Umbilical cord (tissue), 2 donors: ENCODE data around the gene COL24A1. TPM values are rescaled to one million over a fixed set of nuclear protein-coding genes. Genes with fewer than 3 reads are reported as not detected.
"Not testable (repeated sequence)": the region's sequence is repeated elsewhere in the genome, so short reads cannot be mapped to it uniquely, and the experiment has no call there.

Source experiments
- DNase-seq: peaks from one replicate; pipeline ENCODE4 v3.0.0-alpha.2; 2015; ENCODE audit warnings: low spot score
- total RNA-seq: library from RNA; depleted of rRNA; stranded (reverse); fragments of >200 nt; gene quantifications from one replicate; pipeline ENCODE4 v1.2.3, GENCODE V29; 2014; ENCODE audit warnings: low replicate concordance; ENCODE audit not compliant: insufficient read depth

Gene COL24A1
- total RNA-seq, 1 donor from 2014 or later, result 7.5 TPM

DNA sequence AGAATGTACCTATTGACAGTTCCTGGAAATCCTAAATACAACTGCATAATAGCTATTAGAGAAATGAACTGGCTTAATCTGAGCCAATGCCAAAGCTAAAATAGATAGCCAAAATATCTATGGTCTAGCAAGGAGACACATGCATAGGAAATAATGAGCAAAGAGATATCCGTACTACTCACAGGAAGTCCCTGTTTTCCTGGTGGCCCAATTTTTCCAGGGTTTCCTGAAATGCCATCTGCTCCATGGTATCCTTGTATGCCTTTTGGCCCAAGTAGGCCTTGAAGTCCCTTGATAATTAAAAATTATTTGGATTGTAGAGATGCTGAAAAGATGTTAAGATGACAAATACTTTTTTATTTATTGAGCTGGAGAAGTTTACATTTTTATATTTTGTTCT lies 340.0 kb downstream of the COL24A1 start:
- DNase-seq, result no peak

DNA sequence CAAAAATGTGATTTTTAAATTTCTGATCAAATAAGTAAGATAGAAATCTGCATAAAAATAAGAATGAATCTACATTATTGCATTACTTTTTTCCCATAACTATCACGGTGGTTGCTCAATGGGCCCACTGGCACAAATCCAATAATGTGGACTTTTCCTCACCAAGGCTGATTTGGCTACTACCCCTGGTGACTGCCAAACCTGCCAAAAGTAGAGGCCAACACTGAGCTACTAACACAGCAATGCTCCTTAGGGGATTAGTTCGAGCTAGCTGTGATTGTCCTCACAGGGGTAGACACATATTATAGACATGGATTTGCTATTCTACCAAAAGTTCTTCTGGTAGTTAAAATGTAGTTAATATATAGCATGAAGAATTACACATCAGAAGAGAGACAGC lies 340.7 kb downstream of the COL24A1 start:
- no peak for DNase-seq

DNA sequence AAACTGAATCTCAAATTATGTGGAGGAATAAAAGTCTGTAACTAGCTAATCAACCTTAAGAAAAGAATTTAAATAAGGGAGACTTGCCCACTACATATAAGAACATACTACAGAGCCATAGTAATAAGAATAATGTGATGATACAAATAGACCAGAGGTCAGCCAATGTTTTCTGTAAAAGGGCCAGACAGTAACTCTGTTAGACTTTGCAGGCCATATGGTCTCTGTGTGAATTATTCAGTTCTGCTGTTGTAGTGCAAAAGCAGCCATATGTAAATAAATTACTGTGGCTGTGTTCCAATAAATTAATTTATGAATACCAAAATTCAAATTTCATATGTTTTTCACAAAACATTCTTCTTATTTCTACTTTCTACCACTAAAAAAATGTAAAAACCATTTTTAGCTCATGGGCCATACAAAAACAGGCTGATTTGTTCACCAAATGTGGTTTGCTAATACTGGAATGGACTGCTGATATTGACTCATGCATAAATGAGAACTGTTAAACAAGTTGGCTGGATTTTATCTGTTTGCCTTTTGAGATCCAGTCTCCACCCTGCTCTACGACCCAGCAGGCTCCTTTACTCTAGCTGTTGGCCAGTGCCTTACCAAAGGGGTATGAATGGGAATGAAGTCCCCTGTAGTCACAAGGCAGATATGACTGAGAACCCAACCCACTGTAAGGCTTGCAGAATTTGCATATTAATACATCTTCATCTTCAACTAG lies 350.2 kb downstream of the COL24A1 start:
- no peak for DNase-seq

DNA sequence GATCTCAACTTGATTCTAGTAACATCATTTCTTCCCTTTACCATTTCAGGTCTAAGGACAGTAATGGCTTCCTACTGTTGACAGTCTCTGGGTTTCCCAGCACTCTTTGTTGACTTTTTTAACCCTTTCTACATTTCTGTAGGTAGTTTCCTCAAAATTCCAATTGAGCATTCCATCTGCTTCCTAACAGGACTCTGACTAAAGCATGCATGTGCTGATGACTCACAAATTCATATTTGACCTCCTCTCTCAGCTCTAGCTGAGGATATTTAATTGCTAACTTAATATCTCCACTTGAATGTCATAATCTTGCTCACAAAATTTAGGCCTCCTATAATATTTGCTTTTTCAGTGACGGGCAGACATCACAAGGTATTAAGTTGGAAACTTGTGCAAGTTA lies 355.1 kb downstream of the COL24A1 start:
- no peak for DNase-seq

DNA sequence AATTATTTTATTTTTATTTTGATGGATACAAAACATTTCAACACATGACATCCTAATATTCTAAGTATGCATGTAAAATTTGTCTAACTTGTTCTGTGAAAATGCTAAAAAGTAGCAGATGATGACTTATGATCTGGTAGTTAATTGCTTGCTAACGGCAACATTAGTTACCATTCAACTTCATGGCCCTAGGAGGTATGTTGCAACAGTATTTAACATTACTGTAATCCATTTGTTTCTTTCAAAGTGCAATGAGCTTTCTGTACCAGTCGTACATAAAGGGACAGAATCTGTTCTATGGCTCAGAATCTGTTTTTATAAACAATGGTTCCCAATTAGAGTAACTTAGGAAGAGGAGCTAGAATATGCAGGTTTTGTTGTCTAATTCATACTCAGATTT lies 356.8 kb downstream of the COL24A1 start:
- no peak for DNase-seq

DNA sequence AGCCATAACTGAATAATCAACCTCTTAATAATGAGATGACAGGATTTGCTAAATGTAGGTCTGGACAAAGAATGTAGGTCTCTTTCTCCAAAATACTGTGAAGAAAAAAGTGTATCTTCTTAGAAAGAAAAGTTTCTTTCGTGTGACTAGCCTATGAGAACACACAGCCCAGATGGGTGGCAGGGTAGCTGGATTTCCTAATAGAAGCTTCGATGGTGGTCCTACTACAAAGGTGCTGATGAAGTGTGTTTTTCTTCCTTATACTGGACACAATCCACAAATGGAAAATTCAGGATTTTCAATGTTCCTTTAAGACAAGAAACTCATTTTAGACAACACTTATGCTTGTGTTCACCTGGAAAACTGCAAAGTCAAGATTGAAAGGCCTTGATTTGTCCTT lies 358.2 kb downstream of the COL24A1 start:
- DNase-seq, result no peak

DNA sequence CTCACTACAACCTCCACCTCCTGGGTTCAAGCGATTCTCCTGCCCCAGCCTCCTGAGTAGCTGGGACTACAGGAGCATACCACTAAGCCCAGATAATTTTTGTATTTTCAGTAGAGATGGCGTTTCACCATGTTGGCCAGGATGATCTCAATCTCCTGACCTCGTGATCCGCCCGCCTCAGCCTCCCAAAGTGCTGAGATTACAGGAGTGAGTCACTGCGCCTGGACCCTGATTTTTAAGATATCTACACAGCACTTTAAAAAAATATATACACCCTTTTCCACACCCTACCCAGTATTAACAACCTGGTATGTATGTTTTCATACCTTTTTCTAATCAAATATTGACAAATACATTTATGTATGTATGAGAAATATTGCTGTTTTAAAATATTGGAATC lies 379.6 kb downstream of the COL24A1 start:
- DNase-seq, result not testable (repeated sequence)

DNA sequence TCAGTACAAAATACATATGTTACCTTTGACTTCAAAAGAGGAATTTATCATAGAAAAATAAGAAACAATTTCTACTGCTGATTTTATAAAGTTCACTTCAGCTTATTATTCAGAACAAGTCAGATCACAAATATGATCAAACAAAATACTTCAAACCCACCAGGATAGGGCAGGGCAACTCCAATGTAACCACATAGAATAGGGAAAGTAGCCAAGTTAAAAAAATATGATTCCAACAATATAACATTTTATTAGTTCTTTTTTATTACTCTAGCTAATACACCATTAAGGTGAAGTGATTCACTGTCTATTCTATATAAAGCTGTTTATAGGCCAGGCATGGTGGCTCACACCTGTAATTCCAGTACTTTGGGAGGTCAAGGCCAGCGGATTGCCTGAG lies 393.8 kb downstream of the COL24A1 start:
- no peak for DNase-seq

DNA sequence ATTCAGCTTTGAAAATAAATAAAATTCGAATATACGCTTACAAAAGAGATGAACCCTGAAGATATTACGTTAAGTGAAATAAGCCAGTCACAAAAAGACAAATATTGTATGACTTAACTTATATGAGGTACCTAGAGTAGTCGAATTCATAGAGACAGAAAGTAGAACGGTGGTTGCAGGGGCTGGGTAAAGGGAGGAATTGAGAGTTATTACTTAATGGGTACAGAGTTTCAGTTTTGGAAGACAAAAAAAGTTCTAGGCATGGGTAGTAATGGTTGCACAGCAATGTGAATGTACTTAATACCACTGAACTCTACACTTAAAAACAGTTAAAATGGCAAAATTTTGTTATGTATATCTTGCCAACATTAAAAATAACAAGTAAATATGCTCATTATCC lies 399.7 kb downstream of the COL24A1 start:
- no peak for DNase-seq

DNA sequence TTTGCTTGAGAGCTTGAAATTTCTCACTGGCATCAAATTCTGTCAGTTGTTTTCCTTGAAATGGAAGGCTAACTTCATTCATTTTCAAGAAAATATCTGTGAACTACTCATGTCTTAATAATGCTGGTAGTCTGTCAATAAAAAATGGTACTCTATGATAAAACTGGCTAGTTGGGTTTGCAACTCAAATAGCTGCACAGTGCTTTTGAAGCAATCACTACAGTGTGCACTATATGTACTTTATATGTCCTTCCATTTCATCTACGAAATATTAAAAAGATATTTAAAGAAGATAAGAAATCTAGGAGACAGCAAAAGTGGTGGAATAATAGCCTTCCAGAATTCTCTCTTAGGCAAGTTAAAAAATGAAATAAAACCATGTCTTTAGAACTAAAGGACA lies 408.5 kb downstream of the COL24A1 start:
- no peak for DNase-seq

DNA sequence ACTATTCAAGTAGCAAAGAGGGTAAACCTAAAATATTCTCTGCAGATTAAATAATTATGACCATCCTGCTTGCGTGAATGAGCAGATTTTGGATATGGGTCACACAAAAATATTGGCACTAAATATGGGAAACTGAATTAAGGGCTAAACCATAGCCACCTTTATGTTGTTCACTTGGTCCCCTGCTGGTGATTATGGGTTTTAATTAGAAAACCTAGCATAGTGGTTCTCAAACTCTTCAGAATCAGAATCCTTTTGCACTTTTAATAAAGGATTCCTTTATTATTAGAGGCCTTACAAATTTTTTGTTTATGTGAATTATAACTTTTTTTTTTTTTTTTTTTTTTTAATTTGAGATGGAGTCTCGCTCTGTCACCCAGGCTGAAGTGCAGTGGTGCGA lies 409.8 kb downstream of the COL24A1 start:
- DNase-seq, result no peak

DNA sequence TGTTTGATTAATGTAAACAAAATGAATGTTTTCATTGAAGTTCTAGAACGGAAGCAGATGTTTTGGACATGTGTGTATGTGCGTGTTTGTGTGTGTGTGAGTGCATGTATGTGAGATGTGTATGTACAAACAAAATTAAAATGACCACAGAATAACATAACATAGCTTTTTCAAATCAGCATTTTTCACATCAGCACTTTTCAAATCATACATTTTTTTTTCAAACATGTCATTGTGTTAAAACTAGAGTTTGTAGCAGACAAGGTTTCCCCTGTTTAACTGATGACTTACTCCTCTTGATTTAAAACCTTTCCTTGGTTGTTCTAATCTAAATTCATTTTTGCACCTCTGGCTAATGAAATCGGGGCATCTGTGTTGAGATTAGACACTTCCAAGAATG lies 412.8 kb downstream of the COL24A1 start:
- DNase-seq, result no peak

DNA sequence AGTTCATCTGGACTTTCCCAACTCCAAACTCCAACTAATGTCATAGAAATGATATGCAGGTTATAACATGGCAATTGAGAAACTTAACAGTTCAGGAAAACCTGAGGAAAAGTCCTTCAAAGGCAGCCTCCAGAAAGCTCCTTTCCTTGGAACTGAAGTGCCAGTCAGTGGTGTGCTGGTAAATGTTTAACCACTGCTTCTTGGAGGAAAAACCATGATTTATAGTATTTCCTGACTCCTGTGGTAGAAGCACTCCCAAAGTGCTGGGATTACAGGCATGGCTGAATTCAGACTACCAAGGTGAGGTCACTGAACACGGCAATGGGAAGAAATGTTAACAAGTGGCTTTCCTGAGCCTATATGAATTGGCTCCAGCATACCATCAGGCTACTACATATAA lies 421.6 kb downstream of the COL24A1 start:
- no peak for DNase-seq

DNA sequence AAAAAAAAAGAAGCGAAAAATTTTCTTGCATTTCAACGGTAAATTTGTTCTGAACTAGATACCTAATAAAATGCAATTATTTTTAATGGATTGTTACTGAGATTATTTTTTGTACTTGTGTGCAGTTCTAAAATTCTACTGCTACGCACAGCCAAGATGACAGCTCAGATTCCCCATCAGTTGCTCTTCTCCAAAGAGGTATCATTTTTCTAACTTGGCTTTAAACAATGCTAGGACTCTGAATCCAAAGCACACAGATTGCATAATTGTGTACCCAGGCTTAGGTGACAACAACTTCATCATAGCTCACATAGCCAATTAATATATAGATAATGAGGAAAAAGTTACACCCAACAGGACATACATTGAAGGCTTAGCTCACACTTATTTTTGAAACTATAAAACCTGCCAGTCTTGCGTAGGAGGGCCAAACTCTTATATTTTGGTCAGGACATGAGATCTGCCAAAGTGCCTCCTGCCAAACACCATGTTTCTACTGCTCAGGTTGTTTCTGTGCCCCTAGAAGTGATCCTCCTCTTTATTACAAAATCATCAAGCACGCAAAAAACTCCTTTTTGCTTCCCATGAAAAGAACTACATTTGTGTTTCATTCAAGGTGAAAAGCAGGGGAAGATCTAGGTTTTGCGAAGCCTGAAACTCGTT lies 437.8 kb downstream of the COL24A1 start:
- DNase-seq, result no peak

DNA sequence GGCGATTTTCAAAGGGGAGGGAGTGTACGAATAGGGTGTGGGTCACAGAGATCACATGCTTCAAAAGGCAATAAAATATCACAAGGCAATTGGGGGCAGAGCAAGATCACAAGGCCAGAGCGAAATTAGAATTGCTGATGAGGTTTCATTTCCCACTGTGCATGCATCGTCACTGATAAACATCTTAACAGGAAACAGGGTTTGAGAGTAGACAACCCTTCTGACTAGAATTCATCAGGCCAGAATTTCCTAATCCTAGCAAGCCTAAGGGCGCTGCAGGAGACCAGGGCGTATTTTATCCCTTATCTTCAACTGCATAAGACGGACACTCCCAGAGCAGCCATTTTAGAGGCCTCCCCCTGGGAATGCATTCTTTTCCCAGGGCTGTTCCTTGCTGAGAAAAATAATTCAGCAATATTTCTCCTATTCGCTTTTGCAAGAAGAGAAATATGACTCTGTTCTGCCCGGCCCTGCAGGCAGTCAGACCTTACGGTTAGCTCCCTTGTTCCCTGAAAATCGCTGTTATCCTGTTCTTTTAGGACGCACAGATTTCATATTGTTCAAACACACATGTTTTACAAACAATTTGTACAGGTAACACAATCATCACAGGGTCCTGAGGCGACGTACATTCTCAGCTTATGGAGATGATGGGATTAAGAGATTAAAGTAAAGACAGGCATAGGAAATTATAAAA lies 442.0 kb downstream of the COL24A1 start:
- DNase-seq, result not testable (repeated sequence)

DNA sequence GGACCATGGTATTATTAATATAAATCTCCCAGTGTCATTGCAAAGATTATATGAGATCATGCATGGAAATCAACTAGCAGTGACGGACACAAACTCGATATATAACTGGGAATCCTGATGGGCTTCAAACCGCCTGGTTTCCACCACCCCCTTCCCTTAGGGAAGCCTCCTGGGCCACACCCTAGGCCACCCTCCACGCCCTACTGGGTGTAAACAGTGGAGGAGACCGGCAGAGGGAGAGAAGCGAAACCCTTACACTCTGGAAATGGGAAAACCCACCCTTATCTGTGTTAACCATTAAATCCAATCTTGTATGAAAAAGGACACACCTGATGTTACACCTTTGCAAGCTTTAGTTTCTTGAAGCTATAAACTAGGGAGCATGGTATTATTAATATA lies 447.7 kb downstream of the COL24A1 start:
- DNase-seq, result no peak

DNA sequence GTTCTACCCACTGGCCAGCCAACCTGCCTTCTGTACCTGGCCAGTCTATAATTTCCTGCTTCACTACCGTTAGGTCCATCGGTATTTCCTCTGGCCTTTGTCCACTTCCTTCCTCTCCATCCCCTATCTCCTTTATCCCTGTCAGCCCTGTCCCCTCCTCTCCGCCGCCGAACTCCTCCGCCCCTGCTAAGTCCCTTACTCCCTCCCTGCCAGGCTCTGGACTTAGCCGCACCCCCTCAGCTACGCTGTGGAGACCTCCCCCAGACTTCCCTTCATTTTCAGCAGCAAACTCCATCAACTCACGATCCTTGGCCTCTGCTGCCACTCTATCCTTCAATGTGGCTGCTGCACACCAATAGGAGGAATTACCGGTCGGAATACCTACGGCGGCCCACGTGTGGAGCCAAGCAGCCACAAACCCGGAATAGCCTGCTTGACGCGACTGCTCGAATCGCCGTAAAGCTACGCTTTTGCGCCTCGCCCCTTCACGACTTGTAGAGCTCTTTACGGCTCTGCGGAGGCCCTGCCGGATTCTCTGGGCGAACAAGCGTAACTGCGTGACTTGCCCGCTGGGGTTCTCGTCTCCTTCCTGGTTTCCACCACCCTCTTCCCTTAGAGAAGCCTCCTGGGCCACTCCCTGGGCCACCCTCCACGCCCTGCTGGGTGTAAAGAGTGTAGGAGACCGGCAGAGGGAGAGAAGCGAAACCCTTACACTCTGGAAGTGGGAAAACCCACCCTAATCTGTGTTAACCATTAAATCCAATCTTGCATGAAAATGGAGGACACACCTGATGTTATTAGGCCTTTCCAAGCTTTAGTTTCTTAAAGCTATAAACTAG lies 448.4 kb downstream of the COL24A1 start, which contains the start of gene ZNHIT6:
Gene ZNHIT6, minus strand, starts transcription at position 444 of the 839 bp plus-strand sequence. Its CDS starts 149 bp downstream, at position 295.
- DNase-seq, result peak; percentile 96

DNA sequence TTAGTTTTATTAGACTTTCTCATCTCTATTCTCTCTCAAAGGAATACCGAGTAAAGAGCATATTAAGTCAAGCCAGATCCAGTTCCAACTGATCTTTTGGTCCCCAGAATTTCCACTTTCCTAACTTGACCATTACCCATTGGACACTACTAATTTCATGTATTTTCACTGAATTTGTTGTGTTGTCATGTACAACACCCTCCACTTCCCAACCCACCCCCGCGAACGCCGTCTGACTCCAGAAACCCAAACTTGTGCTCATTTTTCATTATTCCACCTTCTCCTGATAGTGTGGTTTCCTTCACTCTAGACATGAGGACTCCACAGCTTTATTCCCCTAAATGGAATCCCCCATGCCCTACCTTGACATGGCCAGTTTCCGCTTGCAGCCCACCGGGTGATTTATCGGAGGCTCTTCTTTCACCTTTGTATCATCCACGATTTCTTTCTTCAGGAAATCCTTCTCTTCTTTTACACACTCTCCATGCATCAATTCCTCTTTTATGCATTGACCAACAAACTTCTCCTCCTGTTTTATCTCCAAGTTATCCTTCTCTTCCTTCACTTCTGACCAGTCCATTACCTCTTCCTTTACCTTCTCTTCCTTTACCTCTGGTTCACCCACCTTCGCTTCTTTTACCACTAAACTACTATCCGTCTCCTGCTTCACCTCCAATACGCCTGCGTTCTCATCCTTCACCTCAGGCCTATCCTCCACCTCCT lies 449.1 kb downstream of the COL24A1 start:
- no peak for DNase-seq

DNA sequence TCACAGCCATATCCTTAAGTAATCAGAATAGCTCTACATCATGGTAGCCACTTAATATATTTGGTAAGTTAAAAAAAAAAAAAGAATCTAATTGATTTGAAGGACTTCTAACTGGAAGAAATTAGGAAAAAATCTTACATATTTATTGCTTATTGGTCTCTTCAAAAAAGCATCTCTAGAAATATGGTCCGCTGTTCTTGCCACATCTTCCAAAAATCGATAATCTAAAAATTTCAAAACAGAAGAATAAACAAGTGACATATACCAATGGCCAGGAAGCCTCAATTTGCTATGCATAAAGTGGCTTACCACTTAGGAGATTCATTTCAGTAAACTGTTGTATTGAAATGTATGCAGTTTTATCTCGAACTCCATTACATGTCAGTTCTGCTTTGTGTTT lies 450.6 kb downstream of the COL24A1 start:
- no peak for DNase-seq

DNA sequence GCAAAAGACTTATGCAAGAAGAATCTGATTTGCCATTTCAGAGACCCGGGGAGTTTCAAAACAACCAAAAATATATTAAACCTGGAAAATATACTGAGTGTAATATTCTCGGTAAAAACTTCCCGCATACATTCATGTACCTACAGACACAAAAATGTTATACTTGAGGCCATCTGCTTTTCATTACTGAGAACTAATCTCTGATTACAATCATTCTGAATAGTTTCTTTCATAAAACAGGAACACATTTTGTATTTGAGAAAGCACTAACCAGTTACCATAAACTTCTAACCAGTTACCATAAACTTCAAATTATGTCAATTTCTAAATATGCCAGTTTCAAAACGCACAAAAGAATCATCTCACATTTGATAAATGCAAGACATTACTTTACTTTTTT lies 456.1 kb downstream of the COL24A1 start:
- no peak for DNase-seq

DNA sequence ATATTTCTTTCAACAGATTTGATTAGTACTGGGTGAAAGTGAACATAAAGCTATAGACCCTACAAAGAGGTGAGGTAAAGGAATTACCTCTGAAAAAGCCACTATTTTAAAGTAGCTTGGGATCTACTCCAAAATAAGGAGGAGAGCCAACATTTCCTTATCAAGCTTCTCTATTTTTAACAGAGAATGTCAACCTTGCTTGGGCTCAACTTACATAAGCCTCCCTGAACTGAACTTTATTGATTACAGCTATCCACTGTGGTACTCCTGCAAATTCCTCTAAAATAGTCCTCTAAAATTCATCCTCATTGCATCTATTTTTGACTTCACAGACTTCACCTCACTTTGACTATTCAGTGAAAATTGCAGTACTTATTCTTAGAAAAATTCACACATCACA lies 458.7 kb downstream of the COL24A1 start:
- no peak for DNase-seq
